K562 (cell line): ENCODE data around the gene SLC6A6. TPM values are rescaled to one million over a fixed set of nuclear protein-coding genes. Genes with fewer than 3 reads are reported as not detected.

Experiments used
- ATAC-seq: fragments of 200-7000 bp; cut with Tn5 transposase; 3 replicates; pipeline ENCODE4 v1.9.1; 2020; ENCODE audit warnings: moderate library complexity
- BruUV-seq: library from RNA; stranded (reverse); fragments of 400-500 nt; replicated peaks from 2 replicates; lab custom pipeline; 2021; lab: Mats Ljungman, UMichigan
- CTCF ChIA-PET: fragments of 300-600 bp; formaldehyde crosslinking; extraction: SDS; loops from one replicate; lab custom pipeline; 2021; ENCODE audit warnings: low intra/inter-chr PET ratio; lab: Yijun Ruan, JAX
- POLR2A ChIA-PET: fragments of 300-600, 350-650 bp; sonication (Branson Sonifier 250); formaldehyde crosslinking; extraction: SDS; loops from one replicate; lab custom pipeline; 2021; ENCODE audit warnings: antibody characterized with exemption, inconsistent platforms; lab: Yijun Ruan, JAX
- DNase-seq, 4 experiments: peaks; one replicate each; pipeline versions ENCODE4 v3.0.0 to v3.0.0-alpha.2; 2011 to 2018; ENCODE audit warnings: low spot score in 3 of 4, mixed read lengths in 3 of 4; ENCODE audit errors: extremely low read depth in 1 of 4
- FAIRE-seq: peaks from 2 replicates; lab custom pipeline; 2011; peaks lifted over from hg19 to GRCh38; lab: Jason Lieb, UNC
- H2AFZ ChIP-seq: 2 replicates; pipeline ENCODE4 v1.6.0; 2011; ENCODE audit warnings: low read depth, low read length, control low read depth, inconsistent platforms
- H3K27ac ChIP-seq: fragments of 200-600 bp; 3 replicates; pipeline ENCODE4 v1.8.0; 2011; ENCODE audit warnings: low read depth, mild to moderate bottlenecking, control low read depth, inconsistent platforms, low read length, moderate library complexity, mixed read lengths; ENCODE audit errors: extremely low read depth
- H3K27me3 ChIP-seq, 2 experiments: fragments of 300-600 bp in 1 of 2; 2 replicates in 1 of 2; 3 replicates in 1 of 2; pipeline versions ENCODE4 v1.6.0 to v1.8.0; 2011; ENCODE audit warnings: inconsistent platforms in 2 of 2, low read length in 2 of 2, mild to moderate bottlenecking in 1 of 2, mixed read lengths in 1 of 2, moderate library complexity in 1 of 2; ENCODE audit not compliant: control insufficient read depth in 2 of 2, insufficient read depth in 2 of 2
- H3K36me3 ChIP-seq: fragments of 300-600 bp; 3 replicates; pipeline ENCODE4 v1.8.0; 2011; ENCODE audit warnings: mild to moderate bottlenecking, low read length, inconsistent platforms; ENCODE audit not compliant: control insufficient read depth, insufficient read depth
- H3K4me1 ChIP-seq, 2 experiments: fragments of 200-600 bp in 1 of 2; replicated peaks in 1 of 2; 2 replicates in 1 of 2; 3 replicates in 1 of 2; pipeline versions ENCODE4 v1.5.1 to v1.8.0; 2011; ENCODE audit warnings: inconsistent platforms in 2 of 2, low read length in 2 of 2, mild to moderate bottlenecking in 1 of 2, mixed read lengths in 1 of 2, moderate library complexity in 1 of 2; ENCODE audit not compliant: control insufficient read depth in 2 of 2, insufficient read depth in 2 of 2
- H3K4me2 ChIP-seq: 2 replicates; pipeline ENCODE4 v1.6.1; 2011; ENCODE audit warnings: low read length, control low read depth, inconsistent platforms, mixed read lengths; ENCODE audit not compliant: insufficient read depth
- H3K4me3 ChIP-seq: fragments of 200-600 bp; sonication (generic), shearing (Covaris generic); 2 replicates; pipeline ENCODE4 v1.5.1; 2016; ENCODE audit warnings: control low read depth, inconsistent platforms
- H3K79me2 ChIP-seq: fragments of 200-600 bp; 3 replicates; pipeline ENCODE4 v1.8.0; 2011; ENCODE audit warnings: low read length, inconsistent platforms; ENCODE audit not compliant: control insufficient read depth, insufficient read depth
- H3K9ac ChIP-seq, 2 experiments: 2 replicates each; pipeline versions ENCODE4 v1.6.0 to v1.6.1; 2011; ENCODE audit warnings: low read depth in 2 of 2, low read length in 2 of 2, control low read depth in 1 of 2, inconsistent platforms in 1 of 2, mild to moderate bottlenecking in 1 of 2, mixed read lengths in 1 of 2; ENCODE audit not compliant: insufficient read depth in 1 of 2
- H3K9me1 ChIP-seq: one replicate; pipeline ENCODE4 v1.6.0; 2011; ENCODE audit warnings: inconsistent platforms, mild to moderate bottlenecking, low read length, moderate library complexity; ENCODE audit not compliant: control insufficient read depth, insufficient read depth
- H3K9me3 ChIP-seq: replicated peaks from 2 replicates; pipeline ENCODE4 v1.5.1; 2011; ENCODE audit warnings: low read depth, low read length, inconsistent platforms; ENCODE audit not compliant: control insufficient read depth, insufficient read depth
- H4K20me1 ChIP-seq: replicated peaks from 2 replicates; pipeline ENCODE4 v1.6.1; 2011; ENCODE audit warnings: low read length, inconsistent platforms, mixed read lengths; ENCODE audit not compliant: control insufficient read depth, insufficient read depth
- ETS2 ChIP-seq: IDR thresholded peaks from 2 replicates; pipeline ENCODE4 v1.6.1; 2016; ENCODE audit warnings: borderline replicate concordance, missing genetic modification characterization, mild to moderate bottlenecking, moderate library complexity, missing compliant biosample characterization; ENCODE audit not compliant: poor library complexity, severe bottlenecking
- NFATC3 ChIP-seq: fragments of 450-650 bp; IDR thresholded peaks from 2 replicates; pipeline ENCODE4 v1.6.1; 2017; ENCODE audit warnings: mild to moderate bottlenecking
- POLR2G ChIP-seq: fragments of 200-400 bp; formaldehyde crosslinking; IDR thresholded peaks from 2 replicates; pipeline ENCODE4 v1.6.1; 2017; ENCODE audit warnings: low read depth, mild to moderate bottlenecking, antibody characterized with exemption, low read length, moderate library complexity
- ZFP30 ChIP-seq: fragments of 250-450 bp; sonication (Bioruptor Pico); IDR thresholded peaks from 2 replicates; pipeline ENCODE4 v1.8.0; 2022; ENCODE audit warnings: moderate library complexity, mild to moderate bottlenecking, inconsistent platforms, borderline replicate concordance
- ZFP36 ChIP-seq: fragments of 150-350 bp; IDR thresholded peaks from 2 replicates; pipeline ENCODE4 v1.6.1; 2018; ENCODE audit warnings: low read length, low read depth; ENCODE audit not compliant: partially characterized antibody
- WGBS: fragments of 100-300 bp; shearing (Covaris generic); methylation state at CpG from one replicate; pipeline ENCODE4 v1.1.6; 2016; ENCODE audit warnings: low coverage, mixed read lengths; ENCODE audit not compliant: insufficient coverage; ENCODE audit errors: missing lambda C conversion rate; 5-methylcytosine and 5-hydroxymethylcytosine counted together
- in situ Hi-C: fragments of 300-500 bp; cut with MboI; formaldehyde crosslinking; loops from 4 replicates; pipeline ENCODE4 v1.15.0; 2018; ENCODE audit warnings: inconsistent platforms, mixed read lengths
- intact Hi-C: fragments of 100-400 bp; cut with micrococcal nuclease; formaldehyde crosslinking; loops from 2 replicates; pipeline ENCODE4 v1.14.2; 2022
- polyA plus RNA-seq, 8 experiments: library from polyadenylated mRNA; depleted of rRNA in 4 of 8; stranded (reverse) in 5 of 8; unstranded in 3 of 8; fragments of >200 nt; fragmentation: Nextera tagmentation in 2 of 8; fragmentation: Illumina TruSeq in 1 of 8; extraction: Ambion mirVana in 2 of 8; extraction: Trizol in 1 of 8; gene quantifications; 2 replicates each; pipeline versions ENCODE4 v1.2.1 to v1.2.3, GENCODE V29; 2011 to 2014; ENCODE audit warnings: inconsistent platforms in 1 of 8, missing spikeins in 1 of 8
- total RNA-seq, 7 experiments: library from RNA; depleted of rRNA in 6 of 7; stranded (reverse); fragments of >200 nt in 6 of 7; fragmentation: Illumina TruSeq in 2 of 7; extraction: Trizol in 2 of 7; gene quantifications; 2 replicates each; pipeline versions ENCODE4 v1.2.1 to v1.2.3, GENCODE V29; 2011 to 2021; ENCODE audit warnings: low replicate concordance in 1 of 7

Gene SLC6A6
- total and polyA plus RNA-seq, 9 of the 15 experiments (the other 6 are each of a cell fraction or from before 2014, with no cell fraction given) = 12.3 to 203 (median 93.2) TPM

DNA sequence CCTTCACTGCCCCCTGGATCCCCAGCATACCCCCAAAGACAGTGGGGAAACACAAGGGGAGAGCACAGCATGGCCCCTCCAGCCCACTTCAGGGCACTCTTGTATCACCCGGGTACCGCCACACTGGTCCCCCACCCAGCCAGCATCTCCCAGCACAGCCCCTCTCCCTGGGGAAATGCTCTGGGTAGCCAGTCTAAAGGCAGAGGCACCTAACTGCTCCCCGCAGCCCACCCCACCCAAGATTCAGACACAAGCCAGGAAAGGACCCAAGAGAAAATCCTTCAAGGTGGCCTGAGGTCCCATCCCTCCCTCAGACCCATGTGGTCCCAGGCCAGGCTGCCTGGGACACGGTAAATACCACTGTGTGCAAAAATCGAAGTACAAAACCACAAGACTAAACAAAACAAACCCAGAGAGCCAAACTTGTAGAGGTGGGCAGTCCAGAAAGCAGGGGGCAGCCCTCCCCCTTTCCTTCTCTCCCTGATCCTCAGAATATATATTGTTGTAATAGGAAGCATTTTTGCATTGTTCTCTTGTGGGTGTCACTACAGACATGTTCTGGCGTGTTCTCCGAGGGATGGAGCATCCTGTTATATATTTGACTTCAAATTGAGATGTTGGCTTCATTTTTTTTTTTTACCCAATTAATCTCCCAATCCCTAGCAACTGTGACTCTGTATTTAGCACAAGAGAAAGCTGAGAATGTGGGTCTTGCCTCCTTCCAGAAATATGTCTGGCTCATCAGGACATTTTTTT, 86.1 kb downstream of the SLC6A6 start:
- DNase-seq = no peak
- no peak overlapping the region for H3K4me2 ChIP-seq
- ChIA-PET CTCF (no interaction called here), POLR2A (interaction anchor here (0.6 kb wide), 1 partner anchor 276 kb away, joined by 3 read pairs; no protein-coding TSS in a partner anchor)
- H4K20me1 ChIP-seq = peaks cover 5% of the 10 kb centered on the region; the same call in 1 of the 2 replicates
- 61% methylated on average over 5 of the region's 7 CpGs for WGBS
- ATAC-seq = no peak
- BruUV-seq = no TSS peak
- intact Hi-C loops (no loop called here), in situ Hi-C loops (no loop called here)
- H3K9me1 ChIP-seq = no peaks in the 10 kb centered on the region
- no peak overlapping the region for H3K27ac ChIP-seq
- no peaks in the 10 kb centered on the region for H3K79me2 ChIP-seq
- H3K36me3 ChIP-seq = peaks cover 62% of the 10 kb centered on the region; the same call in 2 of the 3 replicates
- no peak overlapping the region for H2AFZ ChIP-seq
- H3K27me3 ChIP-seq = no peaks in the 10 kb centered on the region
- peaks cover 0 to 5% of the 10 kb centered on the region in 2 experiments; a peak in 1 of 5 replicates for H3K4me1 ChIP-seq
- no peak overlapping the region for H3K4me3 ChIP-seq
- no peak for FAIRE-seq
- H3K9ac ChIP-seq = no peak overlapping the region
- TF ChIP-seq POLR2G (0 out of 2 replicates have a peak, but pooled peaks have one; percentile 17), ZFP36 (no peak), NFATC3 (no peak), ETS2 (no peak), ZFP30 (CRISPR knock-in tag) (no peak)
- H3K9me3 ChIP-seq = no peaks in the 10 kb centered on the region
